ENCODE data around the gene WFS1. TPM values are rescaled to one million over a fixed set of nuclear protein-coding genes. Genes with fewer than 3 reads are reported as not detected.

The WFS1 gene
- total and polyA plus RNA-seq, 2 donors (not counting 3 experiments of a cell fraction or from before 2014, with no cell fraction given) = 48.2 to 70.0 TPM

GRCh38 chr4:6257247-6258025, 12.2 kb upstream of the WFS1 start:
- CTCF ChIA-PET = interaction anchor here (1.1 to 15.3 kb wide), 4 partner anchors 7 to 130 kb away, joined by 3 to 623 read pairs (median 77); partner anchors contain the start of gene WFS1
- peaks cover 2% of the 10 kb centered on the region for H3K4me1 ChIP-seq (ENCODE audit: control insufficient read depth, extremely low read depth, insufficient read depth, low read length)
- no TSS peak for BruUV-seq (replicated peaks)
- FAIRE-seq = peak; percentile 85
- dilution Hi-C loops (cut with MboI; ENCODE audit: extremely low pct_ligation_motif_present, low sequenced_read_pairs) = no loop called here
- H4K20me1 ChIP-seq (replicated peaks; ENCODE audit: control insufficient read depth, extremely low read depth, insufficient read depth, low read length) = no peaks in the 10 kb centered on the region
- H3K4me3 ChIP-seq (replicated peaks in 1 of 3; ENCODE audit: insufficient read depth in 1 of 3, low read depth in 1 of 3, low read length in 3 of 3) = no peak overlapping the region
- H3K9me1 ChIP-seq (replicated peaks; ENCODE audit: control insufficient read depth, extremely low read depth, insufficient read depth, low read length) = no peaks in the 10 kb centered on the region
- no peaks in the 10 kb centered on the region for H3K79me2 ChIP-seq (ENCODE audit: control insufficient read depth, insufficient read depth, low read length)
- H3K9me3 ChIP-seq (replicated peaks; ENCODE audit: control insufficient read depth, insufficient read depth, low read length) = no peaks in the 10 kb centered on the region
- intact Hi-C loops (cut with micrococcal nuclease) = no loop called here
- no peaks in the 10 kb centered on the region for H3K27me3 ChIP-seq (ENCODE audit: control insufficient read depth in 2 of 2, insufficient read depth in 2 of 2, low read length in 2 of 2)
- peak; percentile 50 for DNase-seq (ENCODE audit: low read depth, low spot score)
- H3K9ac ChIP-seq (replicated peaks; ENCODE audit: extremely low read depth, insufficient read depth, low read length) = no peak overlapping the region
- POLR2A ChIA-PET = no interaction called here
- H3K36me3 ChIP-seq (ENCODE audit: control insufficient read depth in 2 of 2, extremely low read depth in 1 of 2, insufficient read depth in 2 of 2, low read length in 2 of 2) = no peaks in the 10 kb centered on the region
- TF ChIP-seq CTCF (IDR thresholded peaks at IDR 0.05; ENCODE audit: extremely low read depth in 1 of 2, insufficient read depth in 1 of 2, low read depth in 1 of 2, low read length in 2 of 2) (no peak), MYC (IDR thresholded peaks at IDR 0.05; ENCODE audit: low read depth, low read length) (no peak), POLR2A (IDR thresholded peaks at IDR 0.05; ENCODE audit: low read depth, low read length) (no peak), JUN (IDR thresholded peaks at IDR 0.05; ENCODE audit: borderline replicate concordance, insufficient read depth, insufficient read length, low read depth) (peak; percentile 15), FOS (IDR thresholded peaks at IDR 0.05; ENCODE audit: borderline replicate concordance, insufficient read depth, low read length) (peak; percentile 63)
- H3K27ac ChIP-seq (ENCODE audit: insufficient read depth, low read depth, low read length) = no peak overlapping the region
- peak overlapping the region; percentile 89 for H2AFZ ChIP-seq (ENCODE audit: low read depth, low read length)
- no peak overlapping the region for H3K4me2 ChIP-seq (ENCODE audit: insufficient read depth, low read length)

DNA sequence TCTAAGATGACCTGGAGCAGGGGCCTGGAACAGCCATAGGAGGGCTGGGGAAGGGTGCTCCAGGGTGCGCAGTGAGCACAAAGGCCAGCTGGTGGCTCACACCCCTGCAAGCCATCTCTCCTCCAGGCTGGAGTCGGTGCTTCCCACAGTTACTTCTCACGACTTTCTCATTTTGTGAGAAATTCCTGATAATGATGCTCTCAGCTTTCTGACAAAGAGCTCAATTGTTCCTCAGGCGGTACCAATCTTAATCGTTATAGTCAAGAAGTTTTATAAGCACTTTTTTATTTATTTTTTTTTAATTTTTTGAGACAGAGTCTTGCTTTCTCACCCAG, 11.7 kb upstream of the WFS1 start:
- intact Hi-C loops (cut with micrococcal nuclease) = no loop called here
- Histone ChIP-seq H3K9me3 (replicated peaks; ENCODE audit: control insufficient read depth, insufficient read depth, low read length) (no peaks in the 10 kb centered on the region), H3K79me2 (ENCODE audit: control insufficient read depth, insufficient read depth, low read length) (no peaks in the 10 kb centered on the region), H3K4me1 (ENCODE audit: control insufficient read depth, extremely low read depth, insufficient read depth, low read length) (peaks cover 2% of the 10 kb centered on the region), H3K4me2 (ENCODE audit: insufficient read depth, low read length) (no peak overlapping the region), H3K9me1 (replicated peaks; ENCODE audit: control insufficient read depth, extremely low read depth, insufficient read depth, low read length) (no peaks in the 10 kb centered on the region), H3K9ac (replicated peaks; ENCODE audit: extremely low read depth, insufficient read depth, low read length) (no peak overlapping the region), H2AFZ (ENCODE audit: low read depth, low read length) (no peak overlapping the region), H3K4me3 (replicated peaks in 1 of 3; ENCODE audit: insufficient read depth in 1 of 3, low read depth in 1 of 3, low read length in 3 of 3) (no peak overlapping the region), H3K36me3 (ENCODE audit: control insufficient read depth in 2 of 2, extremely low read depth in 1 of 2, insufficient read depth in 2 of 2, low read length in 2 of 2) (no peaks in the 10 kb centered on the region), H3K27me3 (ENCODE audit: control insufficient read depth in 2 of 2, insufficient read depth in 2 of 2, low read length in 2 of 2) (no peaks in the 10 kb centered on the region), H3K27ac (ENCODE audit: insufficient read depth, low read depth, low read length) (no peak overlapping the region), H4K20me1 (replicated peaks; ENCODE audit: control insufficient read depth, extremely low read depth, insufficient read depth, low read length) (no peaks in the 10 kb centered on the region)
- DNase-seq (ENCODE audit: low read depth, low spot score) = no peak
- TF ChIP-seq POLR2A (IDR thresholded peaks at IDR 0.05; ENCODE audit: low read depth, low read length) = no peak
- no peak for FAIRE-seq
- CTCF ChIA-PET = interaction anchor here (1.1 to 15.3 kb wide), 4 partner anchors 8 to 130 kb away, joined by 3 to 623 read pairs (median 77); partner anchors contain the start of gene WFS1
- dilution Hi-C loops (cut with MboI; ENCODE audit: extremely low pct_ligation_motif_present, low sequenced_read_pairs) = no loop called here
- no TSS peak for BruUV-seq (replicated peaks)
- POLR2A ChIA-PET = no interaction called here
